Left colon (tissue), 2 donors: Measurements from ENCODE around the gene CUEDC1. TPM values are rescaled to one million over a fixed set of nuclear protein-coding genes. Genes with fewer than 3 reads are reported as not detected.

ENCODE experiments used
- ATAC-seq: fragments of 200-7000 bp; cut with Tn5 transposase; one replicate; pipeline ENCODE4 v1.9.1; 2020; ENCODE audit warnings: mild to moderate bottlenecking, moderate library complexity
- DNase-seq, 2 donors: peaks; one replicate each; pipeline ENCODE4 v3.0.0-alpha.2; 2020
- intact Hi-C, 2 donors: fragments of 100-400 bp; cut with DNase I in 1 of 2; cut with micrococcal nuclease in 1 of 2; formaldehyde crosslinking; loops; one replicate each; pipeline versions ENCODE4 v1.11.2 to v1.14.0; 2022; cut with DNase I, micrococcal nuclease
- total RNA-seq, 2 donors: library from RNA; stranded (reverse); fragmentation: NEBNext Ultra II Directional; extraction: Animal tissue kit (Norgen Biotek cat#: 25700); gene quantifications; one replicate each; pipeline ENCODE4 v1.2.1, GENCODE V29; 2021
- donor health status: DM: no; HTN: no; CAD: no.
- donor health status: DM: yes; HTN: yes; CAD: no.

CUEDC1 gene
- total RNA-seq, 2 donors from 2014 or later, result 16.5 to 29.6 TPM

DNA sequence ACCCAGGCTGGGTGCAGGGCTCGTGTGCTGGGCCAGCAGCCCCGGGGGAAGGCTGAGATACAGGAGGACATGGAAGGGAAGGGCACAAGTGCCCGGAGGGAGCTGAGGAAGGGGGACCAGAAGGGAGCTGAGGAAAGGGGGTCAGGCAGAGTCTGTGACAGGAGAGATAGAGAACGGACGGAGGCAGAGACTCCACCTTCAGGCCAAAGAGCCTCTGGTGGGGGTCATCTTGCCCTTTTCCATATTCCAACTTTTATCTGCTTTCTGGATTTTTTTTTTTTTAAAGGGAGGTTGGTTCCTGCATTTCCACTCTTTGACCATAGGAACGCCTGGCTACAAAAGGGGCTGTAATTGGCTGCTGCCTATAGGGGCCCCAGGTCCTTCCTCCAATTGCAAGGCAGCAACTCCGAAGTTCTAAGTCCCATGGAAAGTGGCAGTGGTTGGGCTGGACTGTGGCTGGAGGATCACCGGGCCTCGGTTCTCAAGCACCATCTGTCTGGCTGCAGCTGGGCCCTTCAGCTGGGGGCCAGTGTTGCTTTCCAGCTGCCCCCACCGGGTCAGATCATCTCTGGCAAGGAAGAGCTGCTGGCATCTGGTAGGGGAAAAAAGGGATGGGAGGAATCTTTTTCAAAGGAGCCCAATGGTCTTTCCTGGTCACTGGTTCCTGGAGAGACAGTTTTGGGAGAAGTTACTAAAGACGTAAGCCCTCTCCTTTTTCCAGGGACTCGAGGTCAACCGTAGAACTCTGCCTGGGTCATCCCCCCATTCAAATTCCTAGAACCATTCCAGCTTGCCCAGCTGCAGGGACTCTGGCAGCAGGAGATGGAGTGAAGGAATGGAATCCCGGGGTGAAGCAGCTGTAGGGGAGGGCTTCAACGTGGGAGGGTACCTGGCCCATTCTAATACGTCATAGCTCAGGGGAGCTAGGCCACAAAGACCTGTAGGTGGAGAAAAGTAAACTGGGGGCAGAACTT, 92.2 kb downstream of the CUEDC1 start:
- ATAC-seq (no peak), DNase-seq (no peak)
- intact Hi-C loops, result loop anchor here in 1 of 2 donors (10.0 kb wide), 1 partner anchor 132 kb away; no protein-coding TSS in a partner anchor

DNA sequence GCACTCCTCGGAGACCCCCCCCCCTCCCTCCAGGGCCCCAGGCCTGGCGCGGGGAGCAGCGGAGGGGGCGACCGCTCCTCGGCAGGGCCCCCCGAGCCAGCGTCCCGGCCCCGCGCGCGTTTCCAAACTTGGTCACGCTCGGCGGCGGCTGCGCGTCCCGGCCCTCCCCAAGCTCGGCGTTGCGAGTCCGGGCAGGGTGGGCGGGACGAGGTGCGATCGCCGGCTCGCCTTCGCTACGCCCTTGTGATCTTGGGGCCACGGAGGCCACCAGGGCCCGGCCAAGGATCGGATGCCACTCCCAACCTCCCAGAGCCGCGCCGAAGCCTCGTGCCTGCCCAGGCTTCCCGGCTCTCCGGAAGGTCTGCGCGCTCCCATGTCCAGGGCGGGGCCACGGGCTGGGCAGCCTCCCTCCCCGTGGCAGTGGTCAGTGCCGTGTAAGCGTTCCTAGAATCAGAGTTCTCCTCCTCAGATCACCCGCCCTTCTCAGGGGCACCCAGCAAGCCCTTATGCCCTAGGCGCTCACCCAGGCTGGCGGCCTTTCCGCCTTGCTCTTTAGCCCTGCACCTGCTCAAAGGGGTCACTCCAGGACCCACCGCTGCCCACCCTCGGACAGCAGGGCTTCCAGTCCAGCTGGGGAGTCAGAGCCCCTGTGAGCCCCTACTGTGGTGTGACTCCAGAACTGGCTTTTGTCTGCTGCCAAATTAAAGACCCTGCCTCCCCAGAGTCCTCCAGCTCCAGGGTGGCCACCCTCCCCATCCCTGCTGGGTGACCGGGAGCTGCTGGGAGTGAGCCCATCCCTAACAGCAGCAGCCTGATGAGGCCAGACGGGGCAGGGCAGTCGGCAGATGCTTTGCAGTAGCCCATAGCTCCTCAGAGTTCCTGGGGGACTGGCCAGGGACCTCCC, 93.2 kb downstream of the CUEDC1 start:
- ATAC-seq (peak; percentile 75), DNase-seq (peak; percentile 75)
- intact Hi-C loops, result loop anchor here in 1 of 2 donors (10.0 kb wide), 1 partner anchor 133 kb away; no protein-coding TSS in a partner anchor

- ATAC-seq (peak; percentile 81), DNase-seq (peak; percentile 68 to 90)
- intact Hi-C loops, result loop anchor here in 1 of 2 donors (10.0 kb wide), 1 partner anchor 134 kb away; no protein-coding TSS in a partner anchor
Measured at GRCh38 chr17:57861000-57861789, 94.0 kb downstream of the CUEDC1 start.

DNA sequence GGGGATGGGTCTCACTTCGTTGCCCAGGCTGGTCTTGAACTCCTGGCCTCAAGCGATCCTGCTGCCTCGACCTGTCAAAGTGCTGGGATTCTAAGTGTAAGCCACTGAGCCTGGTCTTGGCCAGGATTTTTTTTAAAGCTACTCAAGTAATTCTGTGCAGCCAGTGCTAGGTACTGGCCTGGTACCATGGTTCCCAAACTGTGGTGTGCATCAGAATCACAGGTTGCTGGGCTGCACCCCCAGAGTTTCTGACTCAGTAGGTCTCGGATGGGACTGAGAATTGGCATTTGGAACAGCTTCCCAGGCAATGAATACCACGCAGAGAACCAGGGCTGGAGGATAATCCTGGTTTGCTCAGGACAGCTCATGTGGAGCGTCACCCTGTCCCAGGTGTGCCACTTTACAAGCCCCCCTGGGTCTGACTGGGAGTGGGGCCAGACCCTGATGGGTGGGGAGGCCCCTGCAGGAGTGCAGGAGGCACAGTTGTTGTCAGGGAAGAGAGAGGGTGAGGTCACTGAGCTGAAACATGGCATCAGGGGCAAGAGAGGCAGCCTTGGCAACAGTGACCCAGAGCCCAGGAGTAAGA, 94.7 kb downstream of the CUEDC1 start:
- no peak for DNase-seq
- ATAC-seq, result no peak
- intact Hi-C loops, result loop anchor here in 1 of 2 donors (10.0 kb wide), 1 partner anchor 134 kb away; no protein-coding TSS in a partner anchor

DNA sequence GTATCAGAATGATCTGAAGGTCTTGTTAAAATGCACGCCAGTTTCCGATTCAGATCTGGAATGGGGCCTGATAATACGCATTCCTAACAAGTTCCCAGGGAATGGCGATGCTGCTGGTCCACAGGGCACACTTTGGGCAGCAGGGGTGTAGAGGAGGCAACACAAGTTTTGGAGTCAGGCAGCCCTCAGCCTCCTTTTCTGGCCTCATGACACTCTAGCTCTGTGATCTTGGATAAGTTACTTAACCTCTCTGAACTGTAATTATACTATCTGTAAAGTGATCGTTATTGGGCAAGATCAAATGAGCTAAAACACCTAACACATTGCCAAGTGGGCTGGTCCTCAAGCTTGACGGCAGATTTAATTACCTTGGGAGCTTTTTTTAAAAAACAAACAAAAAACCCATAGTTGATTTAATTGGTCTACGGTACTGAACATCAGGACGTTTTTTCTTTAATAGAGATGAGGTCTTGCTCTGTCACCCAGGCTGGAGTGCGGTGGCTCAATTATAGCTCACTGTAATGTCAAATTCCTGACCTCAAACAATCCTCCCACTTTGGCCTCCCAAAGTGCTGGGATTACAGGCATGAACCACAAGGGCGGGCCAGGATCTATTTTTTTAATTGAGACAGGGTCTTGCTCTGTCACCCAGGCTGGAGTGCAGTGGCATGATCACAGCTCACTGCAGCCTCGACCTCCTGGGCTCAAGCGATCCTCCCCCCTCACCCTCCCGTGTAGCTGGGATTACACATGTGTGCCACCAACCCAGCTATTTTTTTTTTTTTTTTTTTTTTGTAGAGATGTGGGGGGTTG, 95.4 kb downstream of the CUEDC1 start:
- DNase-seq (no peak), ATAC-seq (no peak)
- intact Hi-C loops, result loop anchor here (5.0 to 10.0 kb wide), 2 partner anchors 135 to 137 kb away; no protein-coding TSS in a partner anchor

DNA sequence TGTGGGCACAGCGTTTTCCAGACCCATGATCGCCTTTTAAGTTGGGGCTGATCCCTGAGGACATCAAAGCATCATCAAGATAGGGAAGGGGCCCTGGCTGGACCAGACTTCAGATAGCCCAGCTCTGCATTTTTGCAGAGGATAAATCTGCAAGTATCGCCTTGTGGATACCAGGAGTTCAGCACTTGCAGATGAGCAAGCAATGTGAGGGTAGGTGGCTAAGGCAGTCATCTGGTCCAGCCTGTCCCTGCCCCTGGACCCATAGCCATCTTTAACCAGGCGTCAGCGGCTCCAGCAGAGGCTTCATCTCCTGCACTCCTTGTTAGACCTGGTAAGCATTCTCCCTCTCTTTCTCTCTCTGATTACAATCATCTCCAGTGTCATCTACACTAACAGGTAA, 96.4 kb downstream of the CUEDC1 start:
- no peak for DNase-seq

GRCh38 chr17:57856792-57857620, 98.2 kb downstream of the CUEDC1 start:
- no peak for DNase-seq
- intact Hi-C loops, result loop anchor here in 1 of 2 donors (5.0 kb wide), 1 partner anchor 140 kb away; no protein-coding TSS in a partner anchor
- ATAC-seq, result no peak

More for the DNA sequence above, 96.4 kb downstream of the CUEDC1 start:
- intact Hi-C loops, result loop anchor here in 1 of 2 donors (5.0 kb wide), 1 partner anchor 138 kb away; no protein-coding TSS in a partner anchor
- no peak for ATAC-seq

GRCh38 chr17:57855391-57856035, 99.7 kb downstream of the CUEDC1 start:
- DNase-seq (no peak), ATAC-seq (no peak)
- intact Hi-C loops, result loop anchor here in 1 of 2 donors (5.0 kb wide), 1 partner anchor 142 kb away; no protein-coding TSS in a partner anchor

GRCh38 chr17:57853695-57854094, 101.5 kb downstream of the CUEDC1 start:
- intact Hi-C loops, result no loop called here
- peak in 1 of 2 donors; percentile 77 for DNase-seq
- ATAC-seq, result no peak

- DNase-seq (no peak), ATAC-seq (no peak)
- intact Hi-C loops, result no loop called here
Measured at GRCh38 chr17:57852955-57853328, 102.3 kb downstream of the CUEDC1 start.

- ATAC-seq, result no peak
- intact Hi-C loops, result no loop called here
- DNase-seq, result no peak
Measured at GRCh38 chr17:57852092-57852954, 102.9 kb downstream of the CUEDC1 start.

DNA sequence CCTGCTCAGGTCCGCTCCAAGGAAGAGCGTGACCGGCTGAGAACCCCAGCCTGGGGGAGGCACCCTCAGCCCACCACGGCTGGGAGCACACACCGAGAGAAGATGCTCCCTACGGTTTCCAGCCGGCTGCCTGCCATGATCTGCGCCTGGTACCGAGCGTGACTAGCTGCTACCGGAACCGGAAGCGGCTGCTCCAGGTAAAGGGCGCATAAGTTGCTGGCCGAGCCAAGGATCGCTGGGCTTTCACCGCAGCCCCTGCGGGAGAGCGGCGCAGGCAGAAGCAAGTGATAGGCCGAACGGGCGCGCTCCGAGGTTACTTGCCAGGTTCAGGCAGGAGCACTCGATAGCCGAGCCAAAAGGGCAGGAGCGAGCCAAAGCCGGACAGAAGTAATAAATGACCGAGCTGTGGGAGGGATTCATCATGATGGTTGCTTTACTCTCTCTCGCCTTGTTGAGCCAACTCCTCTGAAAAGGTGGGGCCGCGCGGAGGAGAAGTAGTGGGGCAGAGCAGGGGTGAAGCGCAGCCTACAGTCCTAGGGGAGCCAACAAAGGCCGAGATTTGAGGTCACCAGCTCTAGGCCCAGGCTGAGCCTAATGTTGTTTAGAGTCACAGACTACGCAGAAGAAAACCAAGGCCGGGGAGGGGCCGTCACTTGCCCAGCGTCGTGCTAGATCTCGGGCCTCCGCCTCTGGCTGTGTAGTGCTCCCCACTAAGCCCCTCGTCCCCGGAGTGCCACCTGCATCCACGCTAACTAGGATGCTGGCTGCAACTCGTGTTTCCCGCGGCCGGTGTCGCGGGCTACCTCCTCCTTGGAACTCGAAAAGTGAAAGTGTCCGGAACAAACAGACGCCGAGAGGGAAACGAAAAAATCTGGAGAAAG, 105.1 kb downstream of the CUEDC1 start, which contains the start of gene MRPS23:
MRPS23 (minus strand) TSS at position 171 of the 881 bp plus-strand sequence; CDS start at position 137, 34 bp downstream.
- intact Hi-C loops, result no loop called here
- DNase-seq, result peak; percentile 97 to 99
- ATAC-seq, result peak; percentile 89

- intact Hi-C loops, result no loop called here
- no peak for DNase-seq
- no peak for ATAC-seq
Measured at GRCh38 chr17:57849163-57849873, 105.9 kb downstream of the CUEDC1 start.
